OCI-LY7 (cell line): Measurements from ENCODE around the gene KRT75. TPM values are rescaled to one million over a fixed set of nuclear protein-coding genes. Genes with fewer than 3 reads are reported as not detected.

Experiments used
- BruUV-seq: library from RNA; stranded (reverse); fragments of 400-500 nt; replicated peaks from 2 replicates; lab custom pipeline; 2021; lab: Mats Ljungman, UMichigan
- CTCF ChIA-PET: fragments of 300-600 bp; sonication (Branson Sonifier 250); formaldehyde crosslinking; loops from one replicate; lab custom pipeline; 2022; ENCODE audit warnings: antibody characterized with exemption; ENCODE audit not compliant: unreplicated experiment; lab: Charles Lee
- POLR2A ChIA-PET: fragments of 300-600 bp; sonication (Branson Sonifier 250); formaldehyde crosslinking; loops from one replicate; lab custom pipeline; 2022; ENCODE audit warnings: antibody characterized with exemption; lab: Charles Lee
- DNase-seq: peaks from one replicate; pipeline ENCODE4 v3.0.0-alpha.2; 2015; ENCODE audit warnings: low spot score
- H2AFZ ChIP-seq: fragments of 200-600 bp; sonication (generic), shearing (Covaris generic); 2 replicates; pipeline ENCODE4 v1.6.1; 2014; ENCODE audit warnings: mild to moderate bottlenecking, antibody characterized with exemption, low read length, moderate library complexity
- H3K27ac ChIP-seq: fragments of 200-600 bp; sonication (generic); 2 replicates; pipeline ENCODE4 v1.5.1; 2014; ENCODE audit warnings: mixed run types, low read depth, mild to moderate bottlenecking, moderate library complexity, low read length, inconsistent platforms; ENCODE audit not compliant: poor library complexity, severe bottlenecking
- H3K36me3 ChIP-seq: fragments of 200-600 bp; sonication (generic); 2 replicates; pipeline ENCODE4 v1.6.1; 2014; ENCODE audit warnings: mild to moderate bottlenecking, antibody characterized with exemption, low read length, moderate library complexity, mixed read lengths; ENCODE audit not compliant: insufficient read depth
- H3K4me1 ChIP-seq: fragments of 200-600 bp; sonication (generic); 2 replicates; pipeline ENCODE4 v1.5.1; 2014; ENCODE audit warnings: mild to moderate bottlenecking, low read length; ENCODE audit not compliant: insufficient read depth, poor library complexity, severe bottlenecking
- H3K4me2 ChIP-seq: fragments of 200-600 bp; sonication (generic); 2 replicates; pipeline ENCODE4 v1.6.1; 2014; ENCODE audit warnings: mild to moderate bottlenecking, low read length
- H3K4me3 ChIP-seq: fragments of 200-600 bp; sonication (generic); 2 replicates; pipeline ENCODE4 v1.5.1; 2014; ENCODE audit warnings: mild to moderate bottlenecking, low read depth, low read length; ENCODE audit not compliant: poor library complexity, severe bottlenecking
- H3K79me2 ChIP-seq: fragments of 200-600 bp; sonication (generic); 2 replicates; pipeline ENCODE4 v1.6.1; 2016; ENCODE audit warnings: low read depth, mild to moderate bottlenecking, low read length, moderate library complexity, mixed read lengths; ENCODE audit not compliant: insufficient read depth
- H3K9me2 ChIP-seq: fragments of 200-600 bp; sonication (generic); 2 replicates; pipeline ENCODE4 v1.6.1; 2016; ENCODE audit warnings: mild to moderate bottlenecking, low read length, mixed read lengths; ENCODE audit not compliant: insufficient read depth
- H3K9me3 ChIP-seq: fragments of 200-600 bp; sonication (generic); 2 replicates; pipeline ENCODE4 v1.6.1; 2014; ENCODE audit warnings: mild to moderate bottlenecking, mixed run types, low read length, mixed read lengths
- H4K20me1 ChIP-seq: fragments of 200-600 bp; sonication (generic); 2 replicates; pipeline ENCODE4 v1.6.1; 2014; ENCODE audit warnings: mild to moderate bottlenecking, antibody characterized with exemption, low read length, moderate library complexity, mixed read lengths; ENCODE audit not compliant: insufficient read depth
- CTCF ChIP-seq: fragments of 200-600 bp; sonication (generic); conservative IDR thresholded peaks from 2 replicates; pipeline ENCODE4 v1.5.1; 2014; ENCODE audit warnings: mild to moderate bottlenecking, antibody characterized with exemption, low read length, moderate library complexity, mixed read lengths
- EZH2phosphoT487 ChIP-seq: fragments of 200-600 bp; sonication (generic); IDR thresholded peaks from 2 replicates; pipeline ENCODE4 v1.6.1; 2018; ENCODE audit warnings: low read depth, borderline replicate concordance, mild to moderate bottlenecking, mixed run types, antibody characterized with exemption, low read length, moderate library complexity, mixed read lengths
- intact Hi-C: fragments of 100-400 bp; cut with micrococcal nuclease; formaldehyde crosslinking; loops from one replicate; pipeline ENCODE4 v1.10.0; 2022; ENCODE audit not compliant: unreplicated experiment
- total RNA-seq, 2 experiments: library from RNA; depleted of rRNA in 1 of 2; stranded (reverse); fragments of >200 nt in 1 of 2; shearing (Covaris generic) in 1 of 2; gene quantifications; 2 replicates each; pipeline ENCODE4 v1.2.3, GENCODE V29; 2014 to 2022

Gene KRT75
- total RNA-seq, 2 experiments from 2014 or later: not detected

GRCh38 chr12:52444647-52445595, 10.8 kb upstream of the KRT75 start:
- Histone ChIP-seq H2AFZ (no peak overlapping the region), H3K9me2 (no peaks in the 10 kb centered on the region), H3K9me3 (no peaks in the 10 kb centered on the region), H3K4me2 (no peak overlapping the region), H3K36me3 (no peaks in the 10 kb centered on the region), H4K20me1 (no peaks in the 10 kb centered on the region), H3K79me2 (no peaks in the 10 kb centered on the region), H3K4me1 (no peaks in the 10 kb centered on the region), H3K27ac (no peak overlapping the region), H3K4me3 (no peak overlapping the region)
- ChIA-PET CTCF (no interaction called here), POLR2A (interaction anchor here (0.7 kb wide), 1 partner anchor 56 kb away, joined by 3 read pairs; no protein-coding TSS in a partner anchor)
- no peak for DNase-seq
- TF ChIP-seq CTCF: no peak
- no peak for TF ChIP-seq EZH2phosphoT487
- no TSS peak for BruUV-seq
- intact Hi-C loops: no loop called here

DNA sequence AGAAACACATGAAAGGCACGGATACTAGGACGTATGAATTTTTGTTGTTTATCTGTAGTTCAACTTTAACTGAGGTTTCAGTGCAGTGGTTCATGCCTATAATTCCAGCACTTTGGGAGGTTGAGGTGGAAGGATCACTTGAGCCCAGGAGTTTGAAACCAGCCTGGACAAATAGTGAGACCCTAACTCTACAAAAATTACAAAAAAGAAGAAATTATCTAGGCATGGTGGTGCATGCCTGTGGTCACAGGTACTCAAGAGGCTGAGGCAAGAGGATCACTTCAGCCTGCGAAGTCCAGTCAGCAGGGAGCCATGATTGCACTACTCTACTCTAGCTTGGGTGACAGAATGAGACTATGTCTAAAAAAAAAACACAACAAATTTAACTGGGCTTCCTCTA, 9.8 kb upstream of the KRT75 start:
- CTCF ChIA-PET: no interaction called here
- no peaks in the 10 kb centered on the region for H3K36me3 ChIP-seq

More for the DNA sequence above, 9.8 kb upstream of the KRT75 start:
- Histone ChIP-seq H3K9me2 (no peaks in the 10 kb centered on the region), H4K20me1 (no peaks in the 10 kb centered on the region), H3K9me3 (no peaks in the 10 kb centered on the region), H3K27ac (no peak overlapping the region), H3K4me3 (no peak overlapping the region), H3K79me2 (no peaks in the 10 kb centered on the region), H2AFZ (no peak overlapping the region), H3K4me1 (no peaks in the 10 kb centered on the region), H3K4me2 (no peak overlapping the region)
- TF ChIP-seq CTCF: no peak
- TF ChIP-seq EZH2phosphoT487: no peak
- POLR2A ChIA-PET: interaction anchor here (0.7 kb wide), 1 partner anchor 57 kb away, joined by 3 read pairs; no protein-coding TSS in a partner anchor
- DNase-seq: no peak
- no TSS peak for BruUV-seq
- intact Hi-C loops: no loop called here
